ENCODE data around the gene MARCHF2.

Gene MARCHF2

DNA sequence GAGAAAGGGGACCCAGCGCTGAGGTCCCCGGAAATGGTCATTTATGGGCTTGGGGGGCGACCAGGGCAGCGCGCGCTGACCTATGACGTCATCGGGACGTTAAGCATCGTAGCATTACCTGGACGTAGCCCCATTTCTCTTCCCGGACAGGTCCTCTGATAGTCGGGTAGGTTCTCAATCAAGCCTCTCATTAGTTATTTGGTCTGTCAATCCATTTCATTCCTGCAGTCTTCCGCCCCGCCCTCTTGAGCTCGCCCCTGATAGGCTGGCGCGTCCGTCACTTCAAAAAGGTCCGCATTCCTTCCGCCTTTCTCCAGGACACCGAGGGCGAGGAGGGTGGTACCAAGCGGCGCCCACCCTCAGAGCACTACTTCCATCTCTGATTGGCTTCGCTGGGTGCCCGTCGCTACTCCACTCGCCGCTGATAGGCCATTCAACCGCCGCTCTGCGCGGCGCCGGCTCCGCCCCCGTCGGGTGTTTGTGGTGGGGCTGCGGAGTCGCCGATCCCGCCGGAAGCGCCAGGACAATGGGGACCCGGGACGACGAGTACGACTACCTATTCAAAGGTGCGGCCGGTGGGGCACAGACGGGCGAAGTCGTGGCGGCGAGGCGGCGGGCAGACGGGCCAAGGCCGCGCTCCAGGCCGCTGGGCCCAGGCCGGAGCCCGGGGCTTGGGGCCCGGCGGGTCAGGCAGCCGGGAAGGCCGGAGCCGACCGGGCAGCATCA is 23.1 kb upstream of the MARCHF2 start, which contains the start of gene RAB11B:
RAB11B (plus strand) TSS at position 470 of the 726 bp plus-strand sequence; CDS start at position 527, 57 bp downstream.
- peak within 1 kb of the TSS; percentile 58 for H2AFZ ChIP-seq (ENCODE audit: low read depth, low read length)
- H3K9ac ChIP-seq (ENCODE audit: low read length): peak within 1 kb of the TSS; percentile 97
- no peaks in the 10 kb centered on the region for H3K36me3 ChIP-seq (replicated peaks; ENCODE audit: low read depth, low read length)
- H3K4me3 ChIP-seq (ENCODE audit: low read length): peak within 1 kb of the TSS; percentile 85
- no peaks in the 10 kb centered on the region for H3K27me3 ChIP-seq (ENCODE audit: low read depth, low read length)
- peak within 1 kb of the TSS; percentile 66 for H3K4me2 ChIP-seq (ENCODE audit: low read length)
- H3K4me1 ChIP-seq (ENCODE audit: low read length): peaks cover 5% of the 10 kb centered on the region
- H3K27ac ChIP-seq (ENCODE audit: low read length): peak within 1 kb of the TSS; percentile 85
- TF ChIP-seq, protein P1, sequence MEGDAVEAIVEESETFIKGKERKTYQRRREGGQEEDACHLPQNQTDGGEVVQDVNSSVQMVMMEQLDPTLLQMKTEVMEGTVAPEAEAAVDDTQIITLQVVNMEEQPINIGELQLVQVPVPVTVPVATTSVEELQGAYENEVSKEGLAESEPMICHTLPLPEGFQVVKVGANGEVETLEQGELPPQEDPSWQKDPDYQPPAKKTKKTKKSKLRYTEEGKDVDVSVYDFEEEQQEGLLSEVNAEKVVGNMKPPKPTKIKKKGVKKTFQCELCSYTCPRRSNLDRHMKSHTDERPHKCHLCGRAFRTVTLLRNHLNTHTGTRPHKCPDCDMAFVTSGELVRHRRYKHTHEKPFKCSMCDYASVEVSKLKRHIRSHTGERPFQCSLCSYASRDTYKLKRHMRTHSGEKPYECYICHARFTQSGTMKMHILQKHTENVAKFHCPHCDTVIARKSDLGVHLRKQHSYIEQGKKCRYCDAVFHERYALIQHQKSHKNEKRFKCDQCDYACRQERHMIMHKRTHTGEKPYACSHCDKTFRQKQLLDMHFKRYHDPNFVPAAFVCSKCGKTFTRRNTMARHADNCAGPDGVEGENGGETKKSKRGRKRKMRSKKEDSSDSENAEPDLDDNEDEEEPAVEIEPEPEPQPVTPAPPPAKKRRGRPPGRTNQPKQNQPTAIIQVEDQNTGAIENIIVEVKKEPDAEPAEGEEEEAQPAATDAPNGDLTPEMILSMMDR (IDR thresholded peaks at IDR 0.05; ENCODE audit: low read depth, low read length): no peak
- TF ChIP-seq EZH2phosphoT487 (IDR thresholded peaks at IDR 0.05; ENCODE audit: low read depth): no peak
- peaks cover 33% of the 10 kb centered on the region for H4K20me1 ChIP-seq (ENCODE audit: insufficient read depth, low read length)
- peaks cover 40% of the 10 kb centered on the region for H3K79me2 ChIP-seq (ENCODE audit: low read length)
- no peaks in the 10 kb centered on the region for H3K9me3 ChIP-seq (ENCODE audit: insufficient read depth, low read length)

DNA sequence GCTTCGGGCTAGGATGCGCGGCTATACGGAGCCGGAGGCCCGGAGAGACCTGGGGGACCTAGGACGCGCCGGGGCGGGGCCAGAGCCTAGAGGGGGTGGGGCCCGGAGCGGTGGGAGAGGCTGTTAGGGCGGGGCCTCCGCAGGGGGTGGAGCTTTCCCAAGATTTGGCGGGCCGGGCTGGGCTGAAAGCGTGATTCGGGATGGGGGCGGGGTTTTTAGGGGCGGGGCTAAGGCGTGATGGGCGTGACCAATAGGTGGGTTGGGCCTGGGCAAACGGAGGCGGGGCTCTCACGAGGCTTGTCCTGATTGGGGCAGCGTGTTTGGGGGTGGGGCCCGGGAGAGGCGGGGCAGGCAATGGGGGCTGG is 22.5 kb upstream of the MARCHF2 start:
- peak overlapping the region; percentile 85 for H3K27ac ChIP-seq (ENCODE audit: low read length)
- H3K9me3 ChIP-seq (ENCODE audit: insufficient read depth, low read length): no peaks in the 10 kb centered on the region
- H3K4me2 ChIP-seq (ENCODE audit: low read length): peak overlapping the region; percentile 63
- peak overlapping the region; percentile 97 for H3K9ac ChIP-seq (ENCODE audit: low read length)
- H3K79me2 ChIP-seq (ENCODE audit: low read length): peaks cover 44% of the 10 kb centered on the region
- peaks cover 36% of the 10 kb centered on the region for H4K20me1 ChIP-seq (ENCODE audit: insufficient read depth, low read length)
- no peaks in the 10 kb centered on the region for H3K27me3 ChIP-seq (ENCODE audit: low read depth, low read length)
- H3K4me3 ChIP-seq (ENCODE audit: low read length): peak overlapping the region; percentile 85
- no peaks in the 10 kb centered on the region for H3K36me3 ChIP-seq (replicated peaks; ENCODE audit: low read depth, low read length)
- H3K4me1 ChIP-seq (ENCODE audit: low read length): peaks cover 5% of the 10 kb centered on the region
- no peak for TF ChIP-seq EZH2phosphoT487 (IDR thresholded peaks at IDR 0.05; ENCODE audit: low read depth)
- TF ChIP-seq, protein P1 (IDR thresholded peaks at IDR 0.05; ENCODE audit: low read depth, low read length): no peak
- no peak overlapping the region for H2AFZ ChIP-seq (ENCODE audit: low read depth, low read length)

DNA sequence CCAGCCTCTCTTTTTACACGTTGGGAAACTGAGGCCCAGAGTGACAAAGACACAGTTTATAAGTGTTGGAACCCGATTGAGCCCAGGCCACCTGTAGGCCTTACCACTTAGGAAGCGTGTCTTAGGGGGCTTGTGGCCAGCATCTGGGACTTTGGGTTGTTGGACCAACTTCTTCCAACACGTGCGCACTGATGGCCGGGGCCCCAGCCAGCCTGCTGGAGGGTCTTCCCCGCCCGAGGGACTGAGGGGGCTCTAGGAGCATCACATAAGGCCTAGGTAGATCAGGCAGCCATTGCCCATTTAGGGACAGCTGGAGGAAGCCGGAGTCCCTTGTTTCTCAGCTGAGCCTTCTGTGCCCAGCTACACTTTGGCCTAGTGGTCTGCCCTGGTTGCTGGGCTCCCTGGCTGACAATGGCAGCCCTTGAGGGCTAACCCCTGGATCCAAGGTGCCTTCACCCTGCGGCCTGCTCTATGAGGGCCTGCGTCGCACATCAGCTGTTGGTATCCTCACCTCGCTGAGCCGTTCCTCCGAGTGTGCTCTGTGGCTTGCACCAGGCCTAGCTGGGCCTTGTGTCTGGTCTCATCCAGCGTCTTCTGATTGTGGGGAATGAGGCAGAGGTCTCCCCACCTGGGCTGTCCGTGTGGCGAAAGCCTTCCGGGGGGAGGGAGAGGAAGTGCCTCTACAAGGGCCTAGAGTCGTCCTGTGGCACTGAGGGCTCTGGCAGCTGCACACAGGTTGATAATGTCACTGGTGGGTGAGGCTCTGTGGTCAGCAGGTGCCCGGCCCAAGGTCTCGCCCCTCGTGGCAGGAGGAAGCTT is 21.7 kb upstream of the MARCHF2 start:
- peaks cover 44% of the 10 kb centered on the region for H4K20me1 ChIP-seq (ENCODE audit: insufficient read depth, low read length)
- H3K9ac ChIP-seq (ENCODE audit: low read length): no peak overlapping the region
- H3K27me3 ChIP-seq (ENCODE audit: low read depth, low read length): no peaks in the 10 kb centered on the region
- H3K79me2 ChIP-seq (ENCODE audit: low read length): peaks cover 52% of the 10 kb centered on the region
- peaks cover 5% of the 10 kb centered on the region for H3K4me1 ChIP-seq (ENCODE audit: low read length)
- TF ChIP-seq EZH2phosphoT487 (IDR thresholded peaks at IDR 0.05; ENCODE audit: low read depth): no peak
- TF ChIP-seq, protein P1 (IDR thresholded peaks at IDR 0.05; ENCODE audit: low read depth, low read length): no peak
- peak overlapping the region; percentile 85 for H3K4me3 ChIP-seq (ENCODE audit: low read length)
- no peaks in the 10 kb centered on the region for H3K9me3 ChIP-seq (ENCODE audit: insufficient read depth, low read length)
- H3K36me3 ChIP-seq (replicated peaks; ENCODE audit: low read depth, low read length): no peaks in the 10 kb centered on the region
- H2AFZ ChIP-seq (ENCODE audit: low read depth, low read length): no peak overlapping the region
- 0 out of 2 replicates have a peak overlapping the region, but pooled peaks have one; percentile 3 for H3K27ac ChIP-seq (ENCODE audit: low read length)
- H3K4me2 ChIP-seq (ENCODE audit: low read length): peak overlapping the region; percentile 63

DNA sequence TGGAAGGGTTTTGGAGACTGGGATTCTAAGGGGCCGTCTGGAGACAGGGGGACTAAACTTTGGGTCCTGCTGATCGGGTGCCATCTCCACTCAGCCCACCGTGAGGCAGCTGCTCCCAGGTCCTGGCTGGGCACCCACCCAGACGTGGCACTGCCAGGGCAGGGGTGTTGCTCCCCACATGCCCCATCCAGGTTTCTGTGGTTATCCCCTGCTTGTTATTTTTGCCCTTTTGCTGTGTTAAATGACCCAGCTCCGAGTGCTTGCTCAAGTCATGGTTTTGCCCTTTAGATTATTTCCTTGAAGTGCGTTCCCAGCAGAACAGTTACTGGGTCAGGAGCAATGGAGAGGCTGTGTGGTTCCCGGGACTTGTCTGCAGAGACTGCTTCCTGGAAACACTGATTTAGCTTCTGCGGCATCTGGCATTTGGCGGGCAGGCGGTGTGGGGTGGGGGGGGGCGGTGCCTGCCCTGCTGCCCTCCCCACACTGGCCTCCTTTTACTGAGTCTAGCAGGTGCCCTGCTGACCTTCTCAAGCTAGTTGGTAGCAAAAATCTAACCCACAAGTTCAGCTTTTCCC is 21.0 kb upstream of the MARCHF2 start:
- Histone ChIP-seq H3K4me1 (ENCODE audit: low read length) (peaks cover 5% of the 10 kb centered on the region), H3K27ac (ENCODE audit: low read length) (no peak overlapping the region), H3K79me2 (ENCODE audit: low read length) (peaks cover 57% of the 10 kb centered on the region), H3K4me3 (ENCODE audit: low read length) (no peak overlapping the region), H3K36me3 (replicated peaks; ENCODE audit: low read depth, low read length) (no peaks in the 10 kb centered on the region), H3K9me3 (ENCODE audit: insufficient read depth, low read length) (no peaks in the 10 kb centered on the region), H3K27me3 (ENCODE audit: low read depth, low read length) (no peaks in the 10 kb centered on the region), H4K20me1 (ENCODE audit: insufficient read depth, low read length) (peaks cover 49% of the 10 kb centered on the region), H3K4me2 (ENCODE audit: low read length) (no peak overlapping the region), H2AFZ (ENCODE audit: low read depth, low read length) (no peak overlapping the region), H3K9ac (ENCODE audit: low read length) (no peak overlapping the region)
- no peak for TF ChIP-seq EZH2phosphoT487 (IDR thresholded peaks at IDR 0.05; ENCODE audit: low read depth)
- TF ChIP-seq, protein P1 (IDR thresholded peaks at IDR 0.05; ENCODE audit: low read depth, low read length): no peak

Data from OCI-LY3 (cell line).